Adipocyte (in vitro differentiated cells): ENCODE measurements around the gene UBASH3A.
"Not testable (repeated sequence)": the region's sequence is repeated elsewhere in the genome, so short reads cannot be mapped to it uniquely, and the experiment has no call there.

Experiments
- DNase-seq: peaks from one replicate; pipeline ENCODE4 v3.0.0-alpha.2; 2015; ENCODE audit warnings: low read depth
- H3K27me3 ChIP-seq: replicated peaks from 2 replicates; pipeline ENCODE4 v1.7.0; 2013; ENCODE audit warnings: mild to moderate bottlenecking, low read length, moderate library complexity; ENCODE audit not compliant: control insufficient read depth, insufficient read depth
- H3K36me3 ChIP-seq: 2 replicates; pipeline ENCODE4 v1.7.0; 2013; ENCODE audit warnings: low read length, mild to moderate bottlenecking, moderate library complexity; ENCODE audit not compliant: control insufficient read depth, insufficient read depth, severe bottlenecking
- H3K4me1 ChIP-seq: 2 replicates; pipeline ENCODE4 v1.7.0; 2013; ENCODE audit warnings: mild to moderate bottlenecking, low read length, moderate library complexity; ENCODE audit not compliant: control insufficient read depth, insufficient read depth
- H3K4me3 ChIP-seq: 2 replicates; pipeline ENCODE4 v1.7.0; 2013; ENCODE audit warnings: mild to moderate bottlenecking, low read length, moderate library complexity
- H3K9ac ChIP-seq: 2 replicates; pipeline ENCODE4 v1.7.0; 2013; ENCODE audit warnings: mild to moderate bottlenecking, low read length, moderate library complexity
- H3K9me3 ChIP-seq: 2 replicates; pipeline ENCODE4 v1.7.0; 2013; ENCODE audit warnings: mild to moderate bottlenecking, low read length, moderate library complexity; ENCODE audit not compliant: control insufficient read depth

Gene UBASH3A

DNA sequence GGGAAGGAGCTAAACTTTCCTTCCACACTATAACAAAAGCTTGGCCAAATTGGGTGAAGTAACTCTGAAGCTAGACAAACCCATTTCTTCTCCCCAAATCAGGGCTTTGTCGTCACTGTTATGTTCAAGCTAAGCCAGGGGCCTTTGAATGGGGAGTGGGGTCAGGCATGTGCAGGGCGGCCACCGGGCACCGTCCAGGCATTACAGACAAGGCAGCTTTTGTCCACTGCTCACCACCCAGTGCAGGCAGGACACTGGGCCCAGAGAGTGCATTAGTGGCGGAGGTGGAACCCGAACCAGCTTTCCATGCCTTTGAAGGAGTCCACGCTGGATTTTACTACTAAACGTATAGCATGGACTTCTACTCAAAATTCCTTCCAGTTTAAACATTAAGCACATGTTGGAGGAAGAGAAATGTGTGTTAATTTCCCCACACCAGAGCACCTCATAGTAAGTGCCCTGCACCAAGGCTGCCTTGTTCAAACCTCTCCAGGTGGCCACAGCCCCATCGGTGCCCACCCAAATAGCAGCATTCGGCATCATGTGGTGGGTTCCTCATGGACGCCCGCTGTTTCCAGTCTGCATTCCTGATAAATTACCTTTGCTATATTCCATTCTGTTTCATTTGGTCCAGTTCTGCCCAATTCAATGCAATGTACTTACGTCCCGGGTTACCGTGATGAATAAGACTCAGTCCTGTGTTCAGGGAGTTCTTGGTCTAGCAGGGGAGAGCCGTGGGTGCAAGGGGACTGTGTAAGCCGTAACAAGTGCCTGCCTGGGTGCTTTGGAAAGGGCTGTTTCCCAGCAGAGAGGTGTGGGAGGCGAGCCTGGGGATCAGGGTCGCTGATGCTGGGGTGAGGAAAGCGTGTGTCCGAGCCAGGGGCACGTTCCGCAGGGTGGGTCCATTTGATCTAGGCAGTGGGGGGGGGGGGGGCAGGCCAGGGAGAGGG lies 1.6 kb downstream of the UBASH3A start:
- Histone ChIP-seq H3K4me1 (no peaks in the 10 kb centered on the region), H3K27me3 (peaks cover 45% of the 10 kb centered on the region), H3K9me3 (peaks cover 9% of the 10 kb centered on the region), H3K36me3 (no peaks in the 10 kb centered on the region), H3K4me3 (no peak overlapping the region), H3K9ac (no peak overlapping the region)
- no peak for DNase-seq

DNA sequence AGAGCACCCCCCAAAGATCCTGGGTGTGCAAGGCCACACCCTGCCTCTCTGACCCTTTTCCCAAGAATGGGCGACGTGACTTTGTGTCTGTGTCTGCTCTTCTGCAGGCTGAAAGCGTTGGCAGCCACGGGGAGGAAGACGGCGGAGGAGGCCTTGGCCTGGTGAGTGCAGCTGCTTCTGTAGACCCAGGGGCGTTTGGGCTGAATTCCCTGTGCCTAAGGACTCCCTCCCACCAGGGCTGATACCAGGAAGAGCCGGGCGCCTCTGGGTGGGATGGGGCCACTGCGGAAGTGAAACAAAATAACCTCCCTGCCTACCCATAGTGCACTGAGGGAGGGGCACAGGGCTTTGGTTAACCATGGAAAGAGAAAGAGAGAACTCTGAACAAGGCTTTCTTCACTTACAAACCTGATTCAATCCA lies 2.5 kb downstream of the UBASH3A start:
- no peak for DNase-seq
- Histone ChIP-seq H3K9me3 (peaks cover 9% of the 10 kb centered on the region), H3K36me3 (no peaks in the 10 kb centered on the region), H3K4me3 (no peak overlapping the region), H3K27me3 (peaks cover 54% of the 10 kb centered on the region), H3K9ac (no peak overlapping the region), H3K4me1 (no peaks in the 10 kb centered on the region)

DNA sequence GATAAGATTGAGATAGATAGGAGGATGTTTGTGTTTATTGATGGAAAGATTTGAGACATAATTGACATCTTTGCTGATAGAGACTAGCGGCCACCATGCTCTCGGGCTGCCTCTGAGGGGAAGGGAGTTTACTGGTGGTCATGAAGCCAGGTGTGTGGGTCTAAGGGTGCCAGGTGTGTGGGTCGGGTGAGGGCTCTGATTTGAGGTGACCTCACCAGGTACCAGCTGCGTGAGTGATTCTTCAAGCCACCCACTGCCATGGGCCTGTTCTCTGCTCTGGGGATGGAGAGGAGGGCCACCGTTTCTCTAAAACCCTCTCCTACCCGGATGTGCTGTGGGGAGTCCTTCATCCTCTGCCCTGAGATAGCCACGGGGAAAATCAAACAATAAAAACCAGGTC lies 3.2 kb downstream of the UBASH3A start:
- Histone ChIP-seq H3K36me3 (no peaks in the 10 kb centered on the region), H3K27me3 (peaks cover 60% of the 10 kb centered on the region), H3K9me3 (peaks cover 4% of the 10 kb centered on the region), H3K4me3 (no peak overlapping the region), H3K4me1 (no peaks in the 10 kb centered on the region), H3K9ac (no peak overlapping the region)
- no peak for DNase-seq

DNA sequence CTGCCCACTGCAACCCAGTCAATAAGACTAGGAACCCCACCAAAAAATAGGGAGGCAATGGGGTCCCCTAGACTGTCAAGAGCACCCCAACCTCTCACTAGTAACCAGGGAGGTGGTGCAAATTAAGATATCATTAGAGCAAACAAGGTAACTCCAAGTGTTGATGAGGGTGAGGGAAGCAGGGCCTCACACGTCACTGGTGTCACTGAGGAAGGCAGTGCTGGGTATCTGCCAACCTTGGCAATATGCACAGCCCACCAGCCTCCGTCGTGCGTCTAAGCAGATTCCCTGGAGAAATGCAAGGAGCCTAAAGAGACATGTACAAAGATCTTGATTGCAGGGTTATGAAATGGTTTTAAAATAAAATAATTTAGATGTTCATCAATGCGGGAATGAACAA lies 3.8 kb downstream of the UBASH3A start:
- Histone ChIP-seq H3K9ac (no peak overlapping the region), H3K36me3 (no peaks in the 10 kb centered on the region), H3K4me3 (no peak overlapping the region), H3K27me3 (peaks cover 66% of the 10 kb centered on the region), H3K4me1 (no peaks in the 10 kb centered on the region), H3K9me3 (no peaks in the 10 kb centered on the region)
- DNase-seq: no peak

DNA sequence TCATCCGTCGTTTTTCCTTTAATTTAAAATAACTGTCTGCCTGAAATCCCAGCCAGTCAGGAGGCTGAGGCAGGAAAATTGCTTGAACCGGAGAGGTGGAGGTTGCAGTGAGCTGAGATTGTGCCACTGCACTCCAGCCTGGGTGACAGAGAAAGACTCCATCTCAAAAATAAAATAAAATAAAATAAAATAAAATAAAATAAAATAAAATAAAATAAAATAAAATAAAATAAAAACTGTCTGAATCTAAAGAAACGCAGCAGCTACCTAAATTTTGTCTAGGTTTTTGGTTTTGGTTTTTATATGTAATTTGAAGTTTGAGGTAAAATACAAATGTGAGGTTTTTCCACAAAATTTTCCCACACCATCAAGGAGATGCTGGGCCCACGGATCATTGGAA lies 5.0 kb downstream of the UBASH3A start:
- peaks cover 70% of the 10 kb centered on the region for H3K27me3 ChIP-seq
- not testable (repeated sequence) for DNase-seq, H3K36me3 ChIP-seq, H3K4me3 ChIP-seq, H3K9ac ChIP-seq, H3K9me3 ChIP-seq, H3K4me1 ChIP-seq

DNA sequence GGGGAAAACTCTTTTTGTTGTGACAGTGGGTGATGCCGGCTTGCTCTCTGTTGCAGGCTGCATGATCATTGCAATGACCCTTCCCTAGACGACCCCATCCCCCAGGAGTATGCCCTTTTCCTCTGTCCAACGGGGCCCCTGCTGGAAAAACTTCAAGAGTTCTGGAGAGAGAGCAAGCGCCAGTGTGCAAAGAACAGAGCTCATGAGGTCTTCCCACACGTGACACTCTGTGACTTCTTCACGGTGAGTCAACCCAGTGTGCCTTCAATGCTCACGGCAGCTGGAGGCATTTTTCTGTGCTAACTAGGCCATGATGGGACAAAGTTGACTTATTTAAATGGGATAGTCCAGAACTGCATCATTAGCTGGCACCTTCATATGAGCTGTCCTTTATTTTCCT lies 5.7 kb downstream of the UBASH3A start:
- Histone ChIP-seq H3K27me3 (peaks cover 72% of the 10 kb centered on the region), H3K36me3 (no peaks in the 10 kb centered on the region), H3K9ac (no peak overlapping the region), H3K9me3 (no peaks in the 10 kb centered on the region), H3K4me1 (no peaks in the 10 kb centered on the region), H3K4me3 (no peak overlapping the region)
- no peak for DNase-seq

- Histone ChIP-seq H3K9me3 (no peaks in the 10 kb centered on the region), H3K4me3 (no peak overlapping the region), H3K9ac (no peak overlapping the region), H3K4me1 (no peaks in the 10 kb centered on the region), H3K36me3 (no peaks in the 10 kb centered on the region), H3K27me3 (peaks cover 85% of the 10 kb centered on the region)
- DNase-seq: no peak
These were observed 7.6 kb downstream of the UBASH3A start for GRCh38 chr21:42411197-42411869.

DNA sequence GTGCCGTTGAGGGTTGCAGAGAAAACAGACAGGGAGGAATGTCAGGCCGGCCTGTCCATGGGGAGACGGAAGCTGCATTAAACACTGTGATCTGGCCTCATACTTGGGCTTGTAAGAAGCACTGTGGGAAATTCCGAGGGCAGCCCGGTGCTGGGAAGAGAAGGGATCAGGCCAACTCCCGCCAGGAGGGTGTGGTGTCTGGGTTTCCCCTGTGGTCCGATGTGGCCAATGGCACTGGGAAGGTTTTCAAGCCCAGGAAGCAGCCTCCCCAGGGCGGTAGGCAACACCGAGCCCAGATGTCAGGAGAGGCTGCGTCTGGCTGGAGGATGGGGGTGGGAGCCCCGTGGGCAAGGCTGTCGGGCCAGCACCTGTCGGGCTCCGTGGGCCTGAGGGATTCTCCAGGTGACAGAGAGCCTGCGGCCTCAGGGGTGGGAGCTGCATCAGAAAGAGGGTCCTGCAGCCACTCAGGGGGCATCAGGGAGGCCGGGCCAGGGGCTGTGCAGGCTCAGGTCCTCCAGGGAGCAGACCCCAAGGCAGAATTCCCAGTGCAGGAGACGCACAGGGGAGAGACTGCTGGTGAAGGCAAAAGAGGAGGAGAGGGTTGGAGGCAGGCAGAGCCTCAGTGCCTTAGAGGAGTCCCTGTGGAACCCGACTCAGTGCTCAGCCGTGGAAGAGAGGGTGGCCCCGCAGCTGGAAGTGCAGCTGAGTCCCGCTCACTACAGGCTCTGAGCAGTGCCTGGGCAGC lies 8.4 kb downstream of the UBASH3A start:
- Histone ChIP-seq H3K4me3 (no peak overlapping the region), H3K27me3 (peaks cover 81% of the 10 kb centered on the region), H3K4me1 (no peaks in the 10 kb centered on the region), H3K9ac (no peak overlapping the region), H3K9me3 (no peaks in the 10 kb centered on the region), H3K36me3 (no peaks in the 10 kb centered on the region)
- no peak for DNase-seq

DNA sequence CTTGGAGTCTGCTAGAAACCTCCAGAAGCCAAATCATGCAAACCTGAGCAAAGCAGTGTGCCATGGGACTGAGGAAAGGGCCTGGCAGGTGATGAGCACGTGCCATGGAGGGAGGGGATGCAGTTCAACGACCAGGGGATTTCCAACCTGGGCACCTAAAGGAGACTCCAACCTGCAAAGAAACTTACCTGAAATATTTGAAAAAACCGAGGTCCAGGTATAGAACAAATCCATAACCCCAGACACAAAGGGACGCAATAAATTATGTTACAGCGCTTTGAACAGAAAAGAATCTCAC lies 8.9 kb downstream of the UBASH3A start:
- Histone ChIP-seq H3K4me3 (no peak overlapping the region), H3K4me1 (no peaks in the 10 kb centered on the region), H3K9ac (no peak overlapping the region), H3K27me3 (peaks cover 76% of the 10 kb centered on the region), H3K36me3 (no peaks in the 10 kb centered on the region), H3K9me3 (no peaks in the 10 kb centered on the region)
- no peak for DNase-seq

GRCh38 chr21:42413093-42413492 lies 9.4 kb downstream of the UBASH3A start:
- Histone ChIP-seq H3K9ac (no peak overlapping the region), H3K4me3 (no peak overlapping the region), H3K36me3 (no peaks in the 10 kb centered on the region), H3K4me1 (no peaks in the 10 kb centered on the region), H3K27me3 (peaks cover 73% of the 10 kb centered on the region), H3K9me3 (no peaks in the 10 kb centered on the region)
- DNase-seq: no peak

GRCh38 chr21:42413500-42413899 lies 9.8 kb downstream of the UBASH3A start:
- peaks cover 73% of the 10 kb centered on the region for H3K27me3 ChIP-seq
- no peak for DNase-seq
- no peak overlapping the region for H3K4me3 ChIP-seq
- no peak overlapping the region for H3K9ac ChIP-seq
- H3K4me1 ChIP-seq: no peaks in the 10 kb centered on the region
- H3K36me3 ChIP-seq: no peaks in the 10 kb centered on the region
- H3K9me3 ChIP-seq: no peaks in the 10 kb centered on the region
